Parathyroid adenoma (tissue), 2 donors: ENCODE results near the gene GC.

ENCODE experiments used
- H2AFZ ChIP-seq: fragments of 300-600 bp; sonication (generic); one replicate; pipeline ENCODE4 v1.7.0; 2017; ENCODE audit warnings: antibody characterized with exemption, mild to moderate bottlenecking
- H3K27ac ChIP-seq: fragments of 300-600 bp; sonication (generic); one replicate; pipeline ENCODE4 v1.7.0; 2017
- H3K27me3 ChIP-seq: fragments of 300-600 bp; sonication (generic); one replicate; pipeline ENCODE4 v1.7.0; 2017; ENCODE audit warnings: low read length; ENCODE audit not compliant: control insufficient read depth, insufficient read depth
- H3K36me3 ChIP-seq: fragments of 300-600 bp; sonication (generic); one replicate; pipeline ENCODE4 v1.7.0; 2017; ENCODE audit warnings: low read length; ENCODE audit not compliant: control insufficient read depth, insufficient read depth
- H3K4me1 ChIP-seq: fragments of 300-600 bp; sonication (generic); one replicate; pipeline ENCODE4 v1.7.0; 2017; ENCODE audit warnings: control low read depth
- H3K4me2 ChIP-seq: fragments of 300-600 bp; sonication (generic); one replicate; pipeline ENCODE4 v1.7.0; 2017; ENCODE audit warnings: low read length
- H3K4me3 ChIP-seq: fragments of 300-600 bp; sonication (generic); one replicate; pipeline ENCODE4 v1.7.0; 2017; ENCODE audit warnings: low read depth, low read length
- H3K79me2 ChIP-seq: fragments of 300-600 bp; sonication (generic); one replicate; pipeline ENCODE4 v1.7.0; 2017; ENCODE audit warnings: control low read depth
- H3K9ac ChIP-seq: fragments of 300-600 bp; sonication (generic); one replicate; pipeline ENCODE4 v1.7.0; 2017; ENCODE audit warnings: mild to moderate bottlenecking
- H3K9me3 ChIP-seq: fragments of 300-600 bp; sonication (generic); one replicate; pipeline ENCODE4 v1.7.0; 2017; ENCODE audit warnings: low read length; ENCODE audit not compliant: control insufficient read depth
- TF ChIP-seq, protein P1 (sequence below): fragments of 300-600 bp; sonication (generic); IDR thresholded peaks from one replicate; pipeline ENCODE4 v1.7.0; 2017; ENCODE audit warnings: antibody characterized with exemption, mild to moderate bottlenecking
- donor health status: primary hyperparathyroidism.

The GC gene

DNA sequence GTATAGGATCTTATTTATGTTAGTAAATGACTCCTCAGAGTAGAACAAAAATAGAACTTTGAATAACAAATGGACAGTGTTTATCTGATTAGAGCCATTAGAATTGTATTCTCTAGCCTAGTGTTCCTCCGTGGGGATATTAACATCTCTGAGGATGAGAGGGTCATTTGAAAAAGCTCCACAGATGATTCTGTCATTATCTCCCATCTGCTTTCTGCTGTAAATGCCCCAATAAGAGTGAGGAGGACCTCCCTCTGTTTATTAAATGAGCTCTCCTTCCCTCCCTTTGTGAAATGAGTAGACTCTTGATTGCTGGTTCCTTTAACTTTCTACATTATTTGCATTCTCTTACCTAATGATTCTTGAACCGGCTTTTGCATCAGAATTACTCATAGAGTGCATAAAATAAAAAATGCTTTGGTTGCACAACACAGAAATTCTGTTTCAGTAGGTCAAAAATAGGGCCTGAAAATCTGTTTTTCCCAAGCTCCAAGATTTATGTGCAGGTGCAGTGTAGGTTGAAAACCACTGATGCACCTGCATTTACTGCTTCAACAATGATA lies 18.0 kb downstream of the GC start:
- H3K9me3 ChIP-seq = no peaks in the 10 kb centered on the region
- no peak overlapping the region for H3K9ac ChIP-seq
- H2AFZ ChIP-seq = no peak overlapping the region
- no peaks in the 10 kb centered on the region for H3K27me3 ChIP-seq
- no peaks in the 10 kb centered on the region for H3K36me3 ChIP-seq
- H3K4me3 ChIP-seq = no peak overlapping the region
- TF ChIP-seq, protein P1, sequence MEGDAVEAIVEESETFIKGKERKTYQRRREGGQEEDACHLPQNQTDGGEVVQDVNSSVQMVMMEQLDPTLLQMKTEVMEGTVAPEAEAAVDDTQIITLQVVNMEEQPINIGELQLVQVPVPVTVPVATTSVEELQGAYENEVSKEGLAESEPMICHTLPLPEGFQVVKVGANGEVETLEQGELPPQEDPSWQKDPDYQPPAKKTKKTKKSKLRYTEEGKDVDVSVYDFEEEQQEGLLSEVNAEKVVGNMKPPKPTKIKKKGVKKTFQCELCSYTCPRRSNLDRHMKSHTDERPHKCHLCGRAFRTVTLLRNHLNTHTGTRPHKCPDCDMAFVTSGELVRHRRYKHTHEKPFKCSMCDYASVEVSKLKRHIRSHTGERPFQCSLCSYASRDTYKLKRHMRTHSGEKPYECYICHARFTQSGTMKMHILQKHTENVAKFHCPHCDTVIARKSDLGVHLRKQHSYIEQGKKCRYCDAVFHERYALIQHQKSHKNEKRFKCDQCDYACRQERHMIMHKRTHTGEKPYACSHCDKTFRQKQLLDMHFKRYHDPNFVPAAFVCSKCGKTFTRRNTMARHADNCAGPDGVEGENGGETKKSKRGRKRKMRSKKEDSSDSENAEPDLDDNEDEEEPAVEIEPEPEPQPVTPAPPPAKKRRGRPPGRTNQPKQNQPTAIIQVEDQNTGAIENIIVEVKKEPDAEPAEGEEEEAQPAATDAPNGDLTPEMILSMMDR = no peak
- H3K27ac ChIP-seq = no peak overlapping the region
- H3K4me2 ChIP-seq = no peak overlapping the region
- no peaks in the 10 kb centered on the region for H3K4me1 ChIP-seq
- no peaks in the 10 kb centered on the region for H3K79me2 ChIP-seq

GRCh38 chr4:71765350-71765749 lies 18.5 kb downstream of the GC start:
- Histone ChIP-seq H2AFZ (no peak overlapping the region), H3K9me3 (no peaks in the 10 kb centered on the region), H3K79me2 (no peaks in the 10 kb centered on the region), H3K27me3 (no peaks in the 10 kb centered on the region), H3K4me1 (no peaks in the 10 kb centered on the region), H3K27ac (no peak overlapping the region), H3K4me3 (no peak overlapping the region), H3K4me2 (no peak overlapping the region), H3K9ac (no peak overlapping the region), H3K36me3 (no peaks in the 10 kb centered on the region)
- TF ChIP-seq, protein P1 = no peak

- H3K27me3 ChIP-seq = no peaks in the 10 kb centered on the region
- H3K4me2 ChIP-seq = no peak overlapping the region
- no peaks in the 10 kb centered on the region for H3K36me3 ChIP-seq
- H3K4me1 ChIP-seq = no peaks in the 10 kb centered on the region
- H3K9me3 ChIP-seq = no peaks in the 10 kb centered on the region
- no peak overlapping the region for H3K27ac ChIP-seq
- no peak overlapping the region for H2AFZ ChIP-seq
- TF ChIP-seq, protein P1 = no peak
- H3K79me2 ChIP-seq = no peaks in the 10 kb centered on the region
- no peak overlapping the region for H3K4me3 ChIP-seq
- H3K9ac ChIP-seq = no peak overlapping the region
Measured at GRCh38 chr4:71752383-71753042, 31.4 kb downstream of the GC start.

DNA sequence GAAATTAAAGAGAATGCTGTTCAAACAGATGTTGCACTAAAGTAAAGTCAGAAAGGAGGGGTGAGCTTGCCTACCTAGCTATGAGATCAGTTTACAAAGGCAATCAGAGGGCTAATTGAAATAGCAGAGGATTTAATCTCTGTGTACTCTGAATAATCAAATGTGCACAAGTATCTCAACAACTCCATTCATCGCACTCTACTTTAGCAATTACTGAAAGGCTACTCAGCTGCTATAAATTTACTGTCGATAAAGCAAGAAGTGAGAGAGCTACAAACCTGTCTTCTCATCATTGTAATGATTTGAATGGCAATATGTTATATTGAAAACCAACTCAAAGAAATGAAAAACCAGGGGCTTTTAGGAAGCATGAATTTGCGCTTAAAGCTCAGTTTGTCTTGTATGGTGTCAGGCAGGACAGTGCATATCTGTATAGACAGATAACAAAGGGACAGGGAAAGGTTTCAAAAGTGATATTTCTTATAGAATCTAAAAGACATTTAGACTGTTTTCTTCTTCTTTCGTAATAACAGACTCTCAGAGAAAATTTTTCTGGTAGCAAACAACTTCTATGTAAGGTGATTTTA lies 34.8 kb downstream of the GC start:
- H3K27me3 ChIP-seq = no peaks in the 10 kb centered on the region
- no peaks in the 10 kb centered on the region for H3K36me3 ChIP-seq
- no peak overlapping the region for H3K27ac ChIP-seq
- no peak overlapping the region for H3K4me3 ChIP-seq
- no peak overlapping the region for H3K4me2 ChIP-seq
- no peak overlapping the region for H2AFZ ChIP-seq
- no peak overlapping the region for H3K9ac ChIP-seq
- TF ChIP-seq, protein P1 = no peak
- no peaks in the 10 kb centered on the region for H3K4me1 ChIP-seq
- no peaks in the 10 kb centered on the region for H3K79me2 ChIP-seq
- H3K9me3 ChIP-seq = no peaks in the 10 kb centered on the region
